Glutamatergic neuron (in vitro differentiated cells): ENCODE results near the gene WFDC5. TPM values are rescaled to one million over a fixed set of nuclear protein-coding genes. Genes with fewer than 3 reads are reported as not detected.

ENCODE experiments used
- DNase-seq: peaks from one replicate; pipeline ENCODE4 v3.0.0; 2022
- H3K27ac Mint-ChIP-seq: one replicate; pipeline ENCODE4 v1.8.0; 2020; ENCODE audit warnings: mild to moderate bottlenecking, mixed read lengths, inconsistent platforms; ENCODE audit not compliant: unreplicated experiment
- H3K27me3 Mint-ChIP-seq: one replicate; pipeline ENCODE4 v1.8.0; 2020; ENCODE audit warnings: mild to moderate bottlenecking, moderate library complexity, mixed read lengths, inconsistent platforms; ENCODE audit not compliant: unreplicated experiment
- H3K36me3 Mint-ChIP-seq: one replicate; pipeline ENCODE4 v1.8.0; 2020; ENCODE audit warnings: mild to moderate bottlenecking, mixed read lengths, inconsistent platforms; ENCODE audit not compliant: unreplicated experiment
- H3K4me1 Mint-ChIP-seq: one replicate; pipeline ENCODE4 v1.8.0; 2020; ENCODE audit warnings: mild to moderate bottlenecking, low read depth, mixed read lengths, inconsistent platforms; ENCODE audit not compliant: unreplicated experiment
- H3K4me3 Mint-ChIP-seq: one replicate; pipeline ENCODE4 v1.8.0; 2020; ENCODE audit warnings: mild to moderate bottlenecking, mixed read lengths, inconsistent platforms; ENCODE audit not compliant: unreplicated experiment
- H3K9me3 Mint-ChIP-seq: one replicate; pipeline ENCODE4 v1.8.0; 2020; ENCODE audit warnings: mild to moderate bottlenecking, moderate library complexity, mixed read lengths, inconsistent platforms; ENCODE audit not compliant: unreplicated experiment
- CTCF ChIP-seq: fragments of 200-600 bp; sonication (generic); IDR thresholded peaks from one replicate; pipeline ENCODE4 v1.5.0; 2021; ENCODE audit not compliant: partially characterized antibody, unreplicated experiment
- total RNA-seq: library from RNA; stranded (reverse); fragmentation: NEBNext Ultra II Directional; extraction: Animal tissue kit (Norgen Biotek cat#: 25700); gene quantifications from one replicate; pipeline ENCODE4 v1.2.1, GENCODE V29; 2021; ENCODE audit not compliant: unreplicated experiment

WFDC5 gene
- total RNA-seq, 1 donor from 2014 or later = not detected

- no peak for TF ChIP-seq CTCF
- H3K27ac Mint-ChIP-seq = no peak overlapping the region
- H3K9me3 Mint-ChIP-seq = peaks cover 4% of the 10 kb centered on the region
- H3K27me3 Mint-ChIP-seq = peaks cover 2% of the 10 kb centered on the region
- no peak overlapping the region for H3K4me3 Mint-ChIP-seq
- no peaks in the 10 kb centered on the region for H3K36me3 Mint-ChIP-seq
- no peak for DNase-seq
- peaks cover 18% of the 10 kb centered on the region for H3K4me1 Mint-ChIP-seq
Observed at GRCh38 chr20:45061244-45061643, 53.7 kb downstream of the WFDC5 start.

GRCh38 chr20:45060294-45060693 lies 54.7 kb downstream of the WFDC5 start:
- Mint-ChIP-seq H3K4me1 (peaks cover 18% of the 10 kb centered on the region), H3K9me3 (peaks cover 4% of the 10 kb centered on the region), H3K36me3 (no peaks in the 10 kb centered on the region), H3K27me3 (peaks cover 2% of the 10 kb centered on the region), H3K27ac (peak overlapping the region; percentile 65), H3K4me3 (peak overlapping the region; percentile 72)
- no peak for DNase-seq
- no peak for TF ChIP-seq CTCF

Other genes with a start within 250 kb of the WFDC5 start
- gene YWHAB, start 229.5 kb downstream of the WFDC5 start, total RNA-seq = 181 TPM
- 27.7 TPM for gene PABPC1L, start 205.1 kb downstream of the WFDC5 start, total RNA-seq
- gene TOMM34, start 154.8 kb downstream of the WFDC5 start, total RNA-seq = 10.8 TPM
- gene STK4, start 148.7 kb downstream of the WFDC5 start, total RNA-seq = 32.6 TPM
- not detected for gene KCNS1, start 14.0 kb downstream of the WFDC5 start, total RNA-seq
- not detected for gene WFDC12, start 9.3 kb upstream of the WFDC5 start, total RNA-seq
- gene PI3, start 59.7 kb upstream of the WFDC5 start, total RNA-seq = not detected
- not detected for gene SEMG1, start 91.9 kb upstream of the WFDC5 start, total RNA-seq
- gene SEMG2, start 106.2 kb upstream of the WFDC5 start, total RNA-seq = not detected
- not detected for gene SLPI, start 139.4 kb upstream of the WFDC5 start, total RNA-seq
- gene RBPJL, start 191.7 kb upstream of the WFDC5 start, total RNA-seq = not detected
- not detected for gene MATN4, start 193.1 kb upstream of the WFDC5 start, total RNA-seq
- 0.61 TPM for gene SDC4, start 233.2 kb upstream of the WFDC5 start, total RNA-seq
- 17.7 TPM for gene SYS1, start 248.0 kb upstream of the WFDC5 start, total RNA-seq